IPS-NIHi11 (cell line): Measurements from ENCODE around the gene C11orf97.
"Not testable (repeated sequence)": the region's sequence is repeated elsewhere in the genome, so short reads cannot be mapped to it uniquely, and the experiment has no call there.

Source experiments
- DNase-seq: peaks from one replicate; pipeline ENCODE4 v3.0.0; 2012; ENCODE audit warnings: mixed read lengths, low spot score

Gene C11orf97

DNA sequence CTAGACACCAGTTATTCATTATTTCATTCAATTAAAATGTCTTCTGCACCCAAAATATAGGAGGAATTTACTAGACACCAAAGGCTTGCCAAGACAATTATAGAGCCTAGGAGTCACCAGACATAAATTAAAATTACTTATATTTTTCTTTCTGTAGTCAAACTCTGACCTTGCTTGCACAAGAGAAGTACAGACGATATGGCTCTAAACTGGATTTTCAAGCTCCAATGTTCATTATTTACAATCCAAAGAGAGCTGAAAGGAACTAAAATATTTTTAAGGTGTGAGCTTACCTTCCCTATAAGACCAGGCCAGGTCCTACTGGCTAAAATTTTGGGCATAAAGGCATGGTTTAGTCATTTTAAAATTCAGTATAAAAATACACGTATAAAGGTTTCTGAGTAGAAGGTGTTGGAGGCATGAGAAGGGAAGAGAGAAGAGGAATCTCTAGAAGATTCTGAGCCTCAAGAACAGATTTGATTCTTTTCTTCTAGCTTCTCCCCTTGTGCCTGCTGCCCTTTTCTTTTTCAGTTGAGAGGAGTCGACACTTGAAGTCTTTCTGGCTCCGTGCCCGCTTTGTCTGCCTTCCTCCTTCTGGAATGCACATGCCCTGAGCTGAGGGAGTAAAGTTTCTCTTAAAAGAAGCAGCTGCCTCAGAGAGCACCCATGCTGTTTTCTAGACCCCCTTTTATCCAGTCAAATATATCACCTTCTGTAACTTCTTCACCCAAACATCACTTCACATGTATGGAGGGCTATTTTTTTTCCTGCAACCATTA lies 13.5 kb downstream of the C11orf97 start:
- peak; percentile 29 for DNase-seq

DNA sequence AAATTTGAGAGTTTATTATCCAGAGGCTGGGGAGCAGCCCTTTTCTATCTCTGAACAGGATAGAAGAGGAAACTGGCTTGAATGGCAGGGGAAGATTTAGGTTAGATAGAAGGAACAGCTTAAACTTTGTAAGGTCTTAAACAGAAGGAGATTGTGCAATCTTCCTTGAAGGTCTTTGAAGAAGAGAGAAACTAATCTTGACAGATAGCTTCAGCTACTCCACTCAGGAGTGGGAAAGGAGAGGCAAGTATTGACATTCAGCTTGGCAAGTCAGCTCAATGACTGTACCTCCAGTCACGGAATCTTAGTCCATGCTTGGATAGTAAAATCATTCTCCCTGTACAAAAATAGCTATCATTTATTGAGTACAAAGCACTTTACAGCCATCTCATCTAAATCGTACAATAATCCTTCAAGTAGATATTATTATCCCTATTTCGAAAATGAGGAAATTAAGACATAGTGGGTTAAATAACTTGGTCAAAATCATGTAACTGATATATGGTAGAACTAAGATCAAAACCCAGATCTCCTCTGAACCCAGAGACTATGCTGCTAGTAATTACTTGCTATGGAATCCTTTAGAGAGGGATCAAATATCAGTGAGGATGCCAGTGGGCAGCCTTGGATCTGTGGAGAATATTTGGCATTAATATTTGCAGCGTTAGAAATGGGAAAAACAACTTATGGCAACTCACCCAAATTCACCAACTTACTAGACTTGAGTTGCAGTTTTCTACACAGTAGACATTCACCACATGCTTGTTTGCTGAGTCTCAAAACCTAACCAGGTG lies 14.6 kb downstream of the C11orf97 start:
- no peak for DNase-seq

DNA sequence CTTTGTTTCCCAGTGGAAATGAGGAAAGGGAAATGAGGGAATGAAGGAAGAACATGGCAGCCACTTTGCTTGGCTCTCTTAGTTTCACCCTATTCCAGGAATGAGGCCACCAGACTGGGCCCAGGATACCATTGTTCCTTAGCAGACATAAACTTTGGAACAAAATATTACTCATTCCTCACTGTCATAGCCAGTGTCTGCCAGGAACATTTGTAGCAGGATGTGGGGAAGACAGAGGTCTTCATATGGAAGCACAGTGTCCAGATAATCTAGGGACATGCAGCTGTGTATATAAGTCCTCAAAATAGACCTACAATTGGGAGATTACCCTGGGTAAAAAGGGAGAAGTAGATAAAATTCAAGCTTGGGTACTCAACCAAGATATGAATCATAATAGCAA lies 16.3 kb downstream of the C11orf97 start:
- DNase-seq, result no peak

DNA sequence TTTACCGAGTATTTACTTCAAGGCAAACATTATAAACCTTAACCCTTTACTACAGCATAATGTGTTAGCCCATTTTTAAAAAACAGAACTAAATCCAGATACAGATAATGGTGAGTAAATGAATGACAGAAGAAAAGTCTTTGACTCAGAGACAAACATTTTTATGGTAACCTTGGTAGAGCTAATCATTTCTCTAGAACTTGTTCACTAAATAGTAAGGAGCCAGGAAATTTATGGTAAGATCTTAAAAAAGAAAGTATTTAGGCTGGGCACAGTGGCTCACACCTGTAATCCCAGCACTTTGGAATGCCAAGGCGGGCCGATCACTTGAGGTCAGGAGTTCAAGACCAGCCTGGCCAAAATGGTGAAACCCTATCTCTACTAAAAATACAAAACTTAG lies 19.9 kb downstream of the C11orf97 start:
- DNase-seq, result no peak

DNA sequence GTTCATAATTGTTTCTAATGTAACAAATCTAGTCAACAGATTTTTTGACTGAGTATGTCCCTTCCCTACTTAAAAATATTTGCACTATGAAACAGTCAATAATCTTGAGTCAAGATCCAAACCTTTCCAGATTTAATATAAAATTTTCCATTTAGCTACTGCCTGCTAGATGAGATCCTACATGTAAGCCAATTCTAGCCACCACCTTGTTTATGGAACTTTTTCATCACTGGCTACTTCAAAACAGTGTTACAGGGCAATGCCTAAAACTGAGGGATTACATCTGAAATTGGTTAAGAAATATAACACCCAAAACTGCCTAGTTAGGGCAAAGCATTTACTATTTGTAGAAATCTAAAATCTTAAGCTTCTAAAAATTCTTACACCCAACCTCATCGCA lies 20.9 kb downstream of the C11orf97 start:
- no peak for DNase-seq

DNA sequence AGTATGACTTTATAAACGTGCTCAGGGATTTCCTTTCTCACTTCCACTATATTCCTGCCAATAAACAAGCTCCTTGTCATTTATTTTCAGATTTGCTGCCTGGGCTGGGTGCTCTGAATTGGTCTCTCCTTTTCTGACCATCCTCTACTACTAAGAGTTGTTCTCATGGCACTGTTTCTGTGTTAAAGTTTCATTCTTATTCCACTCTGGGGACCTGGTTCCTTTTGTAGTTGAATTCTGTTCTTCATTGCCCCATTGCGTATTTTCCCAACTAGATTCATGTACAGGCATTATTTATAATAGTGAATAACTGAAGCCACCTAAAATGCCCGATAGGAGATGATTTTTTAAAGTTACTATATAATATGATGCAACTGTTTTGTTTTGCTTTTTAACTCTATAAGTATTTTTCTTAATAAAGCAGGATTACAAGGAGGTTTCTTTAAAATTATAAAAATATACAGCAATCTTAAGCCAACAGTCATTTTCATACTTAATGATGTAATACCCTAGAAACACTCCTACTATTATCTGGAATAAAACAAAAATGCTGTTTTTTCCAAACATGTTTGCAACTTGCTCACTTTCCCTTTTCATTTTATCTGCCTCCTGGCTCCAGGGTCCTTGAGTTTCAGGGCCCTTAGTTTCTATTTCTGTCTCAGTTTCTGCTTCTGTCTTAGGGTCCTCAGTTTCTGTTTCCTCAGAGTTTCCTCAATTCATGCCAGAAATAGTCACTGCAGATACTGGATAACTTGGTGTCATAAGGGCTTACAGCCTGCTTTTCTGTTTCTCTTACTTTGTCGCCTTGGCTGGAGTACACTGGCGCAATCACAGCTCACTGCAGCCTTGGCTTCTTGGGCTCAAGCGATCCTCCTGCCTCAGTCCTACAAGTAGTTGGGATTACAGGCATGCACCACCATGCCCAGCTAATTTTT lies 21.7 kb downstream of the C11orf97 start:
- no peak for DNase-seq

DNA sequence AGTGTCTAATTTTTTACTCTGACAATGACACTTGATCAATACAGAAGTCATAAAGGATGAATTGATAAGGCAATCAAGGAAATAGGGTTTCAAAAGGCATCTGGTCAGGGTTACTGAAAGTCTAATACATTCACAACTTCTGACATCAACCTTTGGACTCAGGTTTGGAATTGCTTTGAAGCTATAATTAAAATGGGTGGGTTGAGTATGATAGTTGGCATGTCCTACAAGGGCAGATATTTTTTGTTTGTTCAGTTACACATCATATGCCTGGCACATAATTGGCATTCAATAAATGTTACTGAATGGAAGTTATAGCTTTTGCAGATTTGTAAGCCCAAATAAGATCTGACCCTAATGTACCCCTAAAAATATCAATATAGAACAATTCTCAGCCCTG lies 24.1 kb downstream of the C11orf97 start:
- no peak for DNase-seq

DNA sequence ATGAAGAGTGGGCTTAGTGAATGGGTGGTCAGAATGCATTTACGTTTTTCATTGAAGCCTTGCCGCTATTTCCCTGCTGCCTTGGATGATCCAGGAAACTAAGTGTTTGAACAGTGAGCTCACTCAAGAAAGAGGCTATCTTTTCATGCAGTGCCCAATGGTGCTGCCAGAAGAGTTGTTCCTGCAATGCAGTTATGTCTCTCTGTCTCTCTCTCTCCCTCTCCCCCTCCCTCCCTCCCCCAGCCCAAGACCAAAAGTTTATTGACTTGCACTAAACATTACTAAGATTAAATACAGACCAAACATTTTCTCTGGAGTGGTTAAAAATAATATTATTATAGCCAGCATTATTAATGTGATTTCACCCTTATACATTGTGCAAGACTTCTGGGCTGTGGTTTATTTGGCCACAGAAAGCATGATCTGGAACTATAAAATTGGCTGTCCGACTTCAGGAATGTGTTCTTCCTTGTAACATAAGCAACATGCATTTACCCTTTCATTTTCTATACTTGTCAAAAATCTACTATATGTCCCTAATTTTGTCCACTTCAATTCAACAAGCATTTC lies 24.9 kb downstream of the C11orf97 start:
- DNase-seq, result no peak

DNA sequence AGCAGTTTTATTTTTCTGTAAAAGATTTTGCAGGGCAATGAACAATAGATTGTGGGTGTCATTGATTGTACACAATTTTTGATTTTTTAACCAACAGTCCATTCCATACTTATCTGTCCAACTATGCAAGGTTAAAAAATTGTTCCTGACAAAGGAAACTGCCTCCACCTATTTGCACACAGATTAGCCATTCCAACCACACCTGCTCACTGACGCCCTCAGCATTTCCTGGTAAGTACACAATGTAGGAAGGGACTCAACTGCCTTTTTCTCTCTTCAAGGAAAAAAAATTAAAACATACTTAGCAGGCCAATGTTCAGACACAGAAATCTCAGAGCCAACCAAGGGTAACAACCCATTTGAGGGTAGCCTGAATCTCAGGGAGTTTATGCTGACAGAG lies 27.2 kb downstream of the C11orf97 start:
- DNase-seq, result no peak

DNA sequence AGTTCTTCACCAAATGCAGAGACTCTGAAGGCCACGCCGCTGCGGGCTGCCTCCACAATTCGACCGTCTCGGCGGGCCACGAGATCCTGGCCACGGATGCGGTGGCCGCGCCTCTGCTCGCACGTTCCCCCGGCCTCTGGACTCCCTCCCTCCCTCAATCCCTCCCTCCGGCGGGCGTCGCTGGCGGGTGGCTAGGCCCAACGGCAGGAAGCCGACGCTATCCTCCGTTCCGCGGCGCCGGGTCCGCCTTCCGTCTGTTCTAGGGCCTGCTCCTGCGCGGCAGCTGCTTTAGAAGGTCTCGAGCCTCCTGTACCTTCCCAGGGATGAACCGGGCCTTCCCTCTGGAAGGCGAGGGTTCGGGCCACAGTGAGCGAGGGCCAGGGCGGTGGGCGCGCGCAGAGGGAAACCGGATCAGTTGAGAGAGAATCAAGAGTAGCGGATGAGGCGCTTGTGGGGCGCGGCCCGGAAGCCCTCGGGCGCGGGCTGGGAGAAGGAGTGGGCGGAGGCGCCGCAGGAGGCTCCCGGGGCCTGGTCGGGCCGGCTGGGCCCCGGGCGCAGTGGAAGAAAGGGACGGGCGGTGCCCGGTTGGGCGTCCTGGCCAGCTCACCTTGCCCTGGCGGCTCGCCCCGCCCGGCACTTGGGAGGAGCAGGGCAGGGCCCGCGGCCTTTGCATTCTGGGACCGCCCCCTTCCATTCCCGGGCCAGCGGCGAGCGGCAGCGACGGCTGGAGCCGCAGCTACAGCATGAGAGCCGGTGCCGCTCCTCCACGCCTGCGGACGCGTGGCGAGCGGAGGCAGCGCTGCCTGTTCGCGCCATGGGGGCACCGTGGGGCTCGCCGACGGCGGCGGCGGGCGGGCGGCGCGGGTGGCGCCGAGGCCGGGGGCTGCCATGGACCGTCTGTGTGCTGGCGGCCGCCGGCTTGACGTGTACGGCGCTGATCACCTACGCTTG lies 31.7 kb downstream of the C11orf97 start, which contains the start of gene FUT4:
Gene FUT4, plus strand, starts transcription at position 227 of the 951 bp plus-strand sequence. Its CDS starts 213 bp downstream, at position 440.
- DNase-seq, result peak; percentile 93

DNA sequence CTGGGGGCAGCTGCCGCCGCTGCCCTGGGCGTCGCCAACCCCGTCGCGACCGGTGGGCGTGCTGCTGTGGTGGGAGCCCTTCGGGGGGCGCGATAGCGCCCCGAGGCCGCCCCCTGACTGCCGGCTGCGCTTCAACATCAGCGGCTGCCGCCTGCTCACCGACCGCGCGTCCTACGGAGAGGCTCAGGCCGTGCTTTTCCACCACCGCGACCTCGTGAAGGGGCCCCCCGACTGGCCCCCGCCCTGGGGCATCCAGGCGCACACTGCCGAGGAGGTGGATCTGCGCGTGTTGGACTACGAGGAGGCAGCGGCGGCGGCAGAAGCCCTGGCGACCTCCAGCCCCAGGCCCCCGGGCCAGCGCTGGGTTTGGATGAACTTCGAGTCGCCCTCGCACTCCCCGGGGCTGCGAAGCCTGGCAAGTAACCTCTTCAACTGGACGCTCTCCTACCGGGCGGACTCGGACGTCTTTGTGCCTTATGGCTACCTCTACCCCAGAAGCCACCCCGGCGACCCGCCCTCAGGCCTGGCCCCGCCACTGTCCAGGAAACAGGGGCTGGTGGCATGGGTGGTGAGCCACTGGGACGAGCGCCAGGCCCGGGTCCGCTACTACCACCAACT lies 32.5 kb downstream of the C11orf97 start:
- peak; percentile 28 for DNase-seq

DNA sequence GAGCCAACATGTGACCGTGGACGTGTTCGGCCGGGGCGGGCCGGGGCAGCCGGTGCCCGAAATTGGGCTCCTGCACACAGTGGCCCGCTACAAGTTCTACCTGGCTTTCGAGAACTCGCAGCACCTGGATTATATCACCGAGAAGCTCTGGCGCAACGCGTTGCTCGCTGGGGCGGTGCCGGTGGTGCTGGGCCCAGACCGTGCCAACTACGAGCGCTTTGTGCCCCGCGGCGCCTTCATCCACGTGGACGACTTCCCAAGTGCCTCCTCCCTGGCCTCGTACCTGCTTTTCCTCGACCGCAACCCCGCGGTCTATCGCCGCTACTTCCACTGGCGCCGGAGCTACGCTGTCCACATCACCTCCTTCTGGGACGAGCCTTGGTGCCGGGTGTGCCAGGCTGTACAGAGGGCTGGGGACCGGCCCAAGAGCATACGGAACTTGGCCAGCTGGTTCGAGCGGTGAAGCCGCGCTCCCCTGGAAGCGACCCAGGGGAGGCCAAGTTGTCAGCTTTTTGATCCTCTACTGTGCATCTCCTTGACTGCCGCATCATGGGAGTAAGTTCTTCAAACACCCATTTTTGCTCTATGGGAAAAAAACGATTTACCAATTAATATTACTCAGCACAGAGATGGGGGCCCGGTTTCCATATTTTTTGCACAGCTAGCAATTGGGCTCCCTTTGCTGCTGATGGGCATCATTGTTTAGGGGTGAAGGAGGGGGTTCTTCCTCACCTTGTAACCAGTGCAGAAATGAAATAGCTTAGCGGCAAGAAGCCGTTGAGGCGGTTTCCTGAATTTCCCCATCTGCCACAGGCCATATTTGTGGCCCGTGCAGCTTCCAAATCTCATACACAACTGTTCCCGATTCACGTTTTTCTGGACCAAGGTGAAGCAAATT lies 33.3 kb downstream of the C11orf97 start:
- DNase-seq, result no peak

DNA sequence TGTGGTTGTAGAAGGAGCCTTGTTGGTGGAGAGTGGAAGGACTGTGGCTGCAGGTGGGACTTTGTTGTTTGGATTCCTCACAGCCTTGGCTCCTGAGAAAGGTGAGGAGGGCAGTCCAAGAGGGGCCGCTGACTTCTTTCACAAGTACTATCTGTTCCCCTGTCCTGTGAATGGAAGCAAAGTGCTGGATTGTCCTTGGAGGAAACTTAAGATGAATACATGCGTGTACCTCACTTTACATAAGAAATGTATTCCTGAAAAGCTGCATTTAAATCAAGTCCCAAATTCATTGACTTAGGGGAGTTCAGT lies 33.9 kb downstream of the C11orf97 start:
- no peak for DNase-seq

DNA sequence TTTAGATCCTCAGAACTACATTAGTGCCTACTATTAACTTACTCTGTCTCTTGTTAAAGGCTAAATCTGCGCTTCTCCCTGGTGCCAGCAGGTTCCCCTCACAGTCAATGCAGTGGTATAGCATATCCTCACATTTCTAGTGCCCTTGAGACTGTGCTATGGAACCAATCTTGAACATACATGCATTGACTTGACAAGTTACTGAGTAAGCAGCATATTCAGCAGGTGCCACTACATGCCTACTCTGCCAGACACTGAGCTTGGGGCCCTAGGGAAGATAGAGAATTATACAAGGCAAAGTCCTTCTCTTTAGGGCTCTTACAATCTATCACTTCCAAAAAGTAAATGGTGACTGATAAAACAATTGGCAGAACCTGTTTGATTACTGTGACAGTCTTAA lies 34.6 kb downstream of the C11orf97 start:
- DNase-seq, result no peak

DNA sequence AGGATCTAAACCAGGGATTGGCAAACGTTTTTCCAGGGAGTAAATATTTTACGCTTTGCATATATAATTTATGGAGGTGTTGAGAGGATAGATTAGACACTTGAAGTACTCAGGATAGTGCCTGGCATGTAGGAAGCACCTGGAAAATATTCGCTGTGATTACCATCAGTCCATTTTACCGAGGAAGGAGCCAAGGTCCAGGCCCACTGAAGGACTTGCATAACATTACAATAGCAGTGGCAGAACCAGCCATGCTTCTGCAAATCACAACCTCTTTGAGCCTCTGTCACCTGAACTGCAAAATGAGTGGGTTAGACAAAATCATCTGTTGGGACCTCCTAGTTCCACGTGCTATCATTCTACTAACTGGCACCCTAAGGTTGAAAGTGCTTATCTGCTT lies 36.9 kb downstream of the C11orf97 start:
- no peak for DNase-seq

DNA sequence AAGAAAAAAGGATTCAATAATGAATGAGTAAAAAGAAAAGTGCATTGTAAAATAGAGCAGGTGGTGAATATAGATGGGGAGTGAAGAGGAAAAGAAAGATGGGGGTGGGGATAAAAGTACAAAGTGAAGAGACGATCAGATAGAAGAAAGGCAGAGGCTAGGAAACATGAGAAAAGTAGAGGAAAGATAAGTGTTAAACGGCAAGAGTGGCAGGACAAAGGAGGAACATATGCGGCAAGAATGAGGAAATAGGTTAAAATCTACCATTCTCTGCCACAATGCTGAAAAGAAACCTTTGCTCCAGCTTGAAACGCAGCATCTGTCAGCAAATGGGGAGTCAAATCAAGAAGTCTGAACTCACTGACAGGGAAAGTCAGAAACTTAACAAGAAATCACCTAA lies 38.3 kb downstream of the C11orf97 start:
- no peak for DNase-seq

DNA sequence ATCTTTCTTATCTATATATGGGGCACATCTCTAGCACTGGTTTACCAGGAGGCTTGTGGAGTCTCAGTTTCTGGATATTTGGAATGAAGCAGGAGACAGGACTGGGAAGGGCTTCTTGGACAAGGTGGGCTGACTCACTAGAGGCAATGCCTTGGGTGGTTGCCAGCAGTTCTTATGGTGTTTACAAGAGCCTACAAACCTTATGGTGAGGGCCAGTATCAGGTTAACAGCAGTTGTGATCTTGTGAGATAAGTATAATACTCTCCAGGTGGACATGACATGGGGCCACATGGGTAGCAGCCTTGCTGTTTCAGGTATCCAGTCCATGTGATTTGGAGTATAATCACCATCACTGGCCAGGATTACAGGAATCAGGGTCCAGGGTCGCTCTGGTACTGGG lies 41.7 kb downstream of the C11orf97 start:
- no peak for DNase-seq

DNA sequence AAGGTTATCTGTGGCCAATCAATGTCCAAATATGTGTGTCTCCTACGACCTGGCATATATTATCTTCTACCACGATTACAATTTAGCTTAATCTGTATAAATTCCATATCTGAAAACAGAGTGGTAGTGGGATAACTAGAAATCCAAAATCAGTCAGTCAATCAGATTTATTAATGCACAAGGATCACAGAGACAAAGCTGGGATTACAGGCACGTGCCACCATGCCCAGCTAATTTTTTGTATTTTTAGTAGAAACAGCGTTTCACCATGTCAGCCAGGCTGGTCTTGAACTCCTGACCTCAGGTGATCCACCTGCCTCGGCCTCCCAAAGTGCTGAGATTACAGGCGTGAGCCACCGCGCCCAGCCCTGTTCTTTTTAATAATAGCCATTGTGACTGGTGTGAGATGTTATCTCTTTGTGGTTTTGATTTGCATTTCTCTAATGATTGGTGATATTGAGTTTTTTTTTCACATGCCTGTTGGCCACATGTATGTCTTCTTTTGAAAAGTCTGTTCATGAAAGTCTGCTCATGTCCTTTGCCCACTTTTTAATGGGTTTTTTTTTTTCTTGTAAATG lies 43.6 kb downstream of the C11orf97 start:
- DNase-seq, result not testable (repeated sequence)

DNA sequence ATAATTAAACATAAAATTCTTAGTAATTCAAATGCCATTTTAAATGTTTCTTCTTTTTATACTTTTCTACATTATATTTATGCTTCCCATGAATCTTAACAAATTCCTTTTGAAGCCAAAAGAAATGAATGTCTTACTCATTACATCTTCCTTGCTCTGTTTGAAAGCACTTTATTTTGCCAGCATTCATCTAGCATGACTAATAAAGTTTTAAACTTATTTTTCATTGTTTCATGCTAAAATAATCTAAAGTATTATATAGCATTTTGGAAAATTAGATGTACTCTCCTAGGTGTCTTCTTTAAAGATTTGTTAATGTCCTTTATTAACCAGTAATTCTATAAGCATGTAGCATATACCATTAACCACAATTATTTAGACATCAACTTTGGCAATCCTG lies 45.2 kb downstream of the C11orf97 start:
- DNase-seq, result no peak
